Activated CD4-positive, alpha-beta T cell treated with anti-CD3 and anti-CD28 coated beads for 36 hours (primary cell): ENCODE results near the gene MCCC1. TPM values are rescaled to one million over a fixed set of nuclear protein-coding genes. Genes with fewer than 3 reads are reported as not detected.
"Not testable (repeated sequence)": the region's sequence is repeated elsewhere in the genome, so short reads cannot be mapped to it uniquely, and the experiment has no call there.

ENCODE experiments used
- ATAC-seq: fragments of 200-7000 bp; cut with Tn5 transposase; one replicate; pipeline ENCODE4 v1.10.0; 2021; ENCODE audit warnings: mild to moderate bottlenecking, moderate library complexity
- CTCF ChIA-PET: fragments of 350-600 bp; sonication (Branson Sonifier 250); formaldehyde crosslinking; loops from one replicate; lab custom pipeline; 2021; ENCODE audit warnings: antibody characterized with exemption; lab: Charles Lee
- POLR2A ChIA-PET: fragments of 350-600 bp; sonication (Branson Sonifier 250); formaldehyde crosslinking; loops from one replicate; lab custom pipeline; 2021; ENCODE audit warnings: antibody characterized with exemption, inconsistent platforms; lab: Charles Lee
- DNase-seq: peaks from one replicate; pipeline ENCODE4 v3.0.0-alpha.2; 2020
- H3K27ac Mint-ChIP-seq: one replicate; pipeline ENCODE4 v1.8.0; 2021; ENCODE audit warnings: mixed read lengths
- H3K27me3 Mint-ChIP-seq: one replicate; pipeline ENCODE4 v1.8.0; 2021; ENCODE audit warnings: mixed read lengths
- H3K36me3 Mint-ChIP-seq: one replicate; pipeline ENCODE4 v1.8.0; 2021; ENCODE audit warnings: low read depth, mixed read lengths
- H3K4me1 Mint-ChIP-seq: one replicate; pipeline ENCODE4 v1.8.0; 2021; ENCODE audit warnings: mixed read lengths
- H3K4me3 Mint-ChIP-seq: one replicate; pipeline ENCODE4 v1.8.0; 2021; ENCODE audit warnings: mild to moderate bottlenecking, moderate library complexity, mixed read lengths
- H3K9me3 Mint-ChIP-seq: one replicate; pipeline ENCODE4 v1.8.0; 2021; ENCODE audit warnings: low read depth, mixed read lengths
- intact Hi-C, 2 experiments: fragments of 100-400 bp; cut with DNase I in 1 of 2; cut with micrococcal nuclease in 1 of 2; formaldehyde crosslinking; loops; one replicate each; pipeline versions ENCODE4 v1.14.2 to v1.15.1; 2022 to 2024; cut with DNase I, micrococcal nuclease
- total RNA-seq, 2 experiments: library from RNA; stranded (reverse); gene quantifications; one replicate each; pipeline ENCODE4 v1.2.3, GENCODE V29; 2021

MCCC1 gene
- total RNA-seq, 2 experiments from 2014 or later, result 22.0 to 31.1 TPM

- ChIA-PET POLR2A (no interaction called here), CTCF (interaction anchor here (1.0 kb wide), 1 partner anchor 86 kb away, joined by 3 read pairs; no protein-coding TSS in a partner anchor)
- no peak for ATAC-seq
- Mint-ChIP-seq H3K27me3 (no peaks in the 10 kb centered on the region), H3K4me1 (no peaks in the 10 kb centered on the region), H3K4me3 (no peak overlapping the region), H3K27ac (no peak overlapping the region), H3K36me3 (peaks cover 68% of the 10 kb centered on the region), H3K9me3 (peaks cover 10% of the 10 kb centered on the region)
- intact Hi-C loops, result no loop called here
- no peak for DNase-seq
These were observed 17.7 kb downstream of the MCCC1 start for GRCh38 chr3:183081459-183082183.

DNA sequence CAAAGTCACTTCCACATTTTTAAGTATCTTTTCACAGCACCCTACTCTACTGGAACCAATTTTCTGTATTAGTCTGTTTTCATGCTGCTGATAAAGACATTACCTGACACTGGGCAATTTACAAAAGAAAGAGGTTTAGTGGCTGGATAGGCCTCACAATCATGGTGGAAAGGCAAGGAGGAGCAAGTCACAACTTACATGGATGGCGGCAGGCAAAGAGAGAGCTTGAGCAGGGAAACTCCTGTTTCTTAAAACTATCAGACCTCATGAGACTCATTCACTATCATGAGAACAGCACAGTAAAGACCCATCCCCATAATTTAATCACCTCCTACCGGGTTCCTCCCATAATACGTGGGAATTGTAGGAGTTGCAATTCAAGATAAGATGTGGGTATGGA is 18.7 kb downstream of the MCCC1 start:
- H3K27ac Mint-ChIP-seq, result no peak overlapping the region
- DNase-seq, result no peak
- peaks cover 66% of the 10 kb centered on the region for H3K36me3 Mint-ChIP-seq
- peaks cover 10% of the 10 kb centered on the region for H3K9me3 Mint-ChIP-seq
- ATAC-seq, result no peak
- intact Hi-C loops, result no loop called here
- H3K4me3 Mint-ChIP-seq, result no peak overlapping the region
- no peaks in the 10 kb centered on the region for H3K4me1 Mint-ChIP-seq
- ChIA-PET CTCF (no interaction called here), POLR2A (no interaction called here)
- no peaks in the 10 kb centered on the region for H3K27me3 Mint-ChIP-seq

GRCh38 chr3:183074881-183075280 is 24.4 kb downstream of the MCCC1 start:
- peaks cover 57% of the 10 kb centered on the region for H3K36me3 Mint-ChIP-seq
- H3K9me3 Mint-ChIP-seq, result peaks cover 13% of the 10 kb centered on the region
- DNase-seq (no peak), ATAC-seq (no peak)
- CTCF ChIA-PET, result no interaction called here
- intact Hi-C loops, result no loop called here
- no peaks in the 10 kb centered on the region for H3K27me3 Mint-ChIP-seq
- H3K4me1 Mint-ChIP-seq, result peaks cover 14% of the 10 kb centered on the region
- no peak overlapping the region for H3K27ac Mint-ChIP-seq
- POLR2A ChIA-PET, result no interaction called here
- H3K4me3 Mint-ChIP-seq, result no peak overlapping the region

DNA sequence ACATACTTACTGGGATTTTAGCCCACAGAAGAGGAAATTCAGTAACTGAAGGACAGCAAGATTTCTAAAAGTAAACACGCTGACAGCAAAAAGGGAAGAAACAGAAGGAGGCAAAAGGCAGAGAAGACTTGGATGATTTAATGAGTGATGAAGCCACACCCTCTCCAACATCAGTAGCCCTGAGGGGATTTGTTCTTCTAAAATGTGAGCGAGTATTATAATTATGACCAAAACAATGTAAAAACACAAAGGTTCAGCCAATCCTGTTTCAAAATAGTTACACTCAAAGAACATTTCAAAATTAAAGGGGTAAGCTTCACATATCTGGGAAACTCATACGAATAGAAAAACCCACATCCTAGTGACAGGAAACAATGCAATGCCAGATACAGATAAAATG is 25.0 kb downstream of the MCCC1 start:
- H3K9me3 Mint-ChIP-seq, result peaks cover 12% of the 10 kb centered on the region
- no peak overlapping the region for H3K4me3 Mint-ChIP-seq
- DNase-seq (no peak), ATAC-seq (no peak)
- no peaks in the 10 kb centered on the region for H3K27me3 Mint-ChIP-seq
- intact Hi-C loops, result no loop called here
- peak overlapping the region; percentile 65 for H3K27ac Mint-ChIP-seq
- ChIA-PET POLR2A (no interaction called here), CTCF (no interaction called here)
- H3K36me3 Mint-ChIP-seq, result peaks cover 50% of the 10 kb centered on the region
- peaks cover 14% of the 10 kb centered on the region for H3K4me1 Mint-ChIP-seq

- peak; percentile 53 for ATAC-seq
- Mint-ChIP-seq H3K36me3 (peaks cover 46% of the 10 kb centered on the region), H3K4me1 (peaks cover 14% of the 10 kb centered on the region), H3K27me3 (no peaks in the 10 kb centered on the region), H3K9me3 (peaks cover 7% of the 10 kb centered on the region), H3K4me3 (no peak overlapping the region), H3K27ac (peak overlapping the region; percentile 65)
- ChIA-PET CTCF (no interaction called here), POLR2A (no interaction called here)
- intact Hi-C loops, result no loop called here
- DNase-seq, result no peak
These were observed 25.5 kb downstream of the MCCC1 start for GRCh38 chr3:183073839-183074238.

GRCh38 chr3:183070892-183071291 is 28.4 kb downstream of the MCCC1 start:
- Mint-ChIP-seq H3K27me3 (no peaks in the 10 kb centered on the region), H3K4me3 (no peak overlapping the region), H3K4me1 (peaks cover 14% of the 10 kb centered on the region), H3K36me3 (peaks cover 39% of the 10 kb centered on the region), H3K27ac (no peak overlapping the region), H3K9me3 (peaks cover 2% of the 10 kb centered on the region)
- DNase-seq, result no peak
- CTCF ChIA-PET, result interaction anchor here (0.6 kb wide), 2 partner anchors 32 to 303 kb away, joined by 4 read pairs; no protein-coding TSS in a partner anchor
- intact Hi-C loops, result no loop called here
- POLR2A ChIA-PET, result no interaction called here
- ATAC-seq, result no peak

DNA sequence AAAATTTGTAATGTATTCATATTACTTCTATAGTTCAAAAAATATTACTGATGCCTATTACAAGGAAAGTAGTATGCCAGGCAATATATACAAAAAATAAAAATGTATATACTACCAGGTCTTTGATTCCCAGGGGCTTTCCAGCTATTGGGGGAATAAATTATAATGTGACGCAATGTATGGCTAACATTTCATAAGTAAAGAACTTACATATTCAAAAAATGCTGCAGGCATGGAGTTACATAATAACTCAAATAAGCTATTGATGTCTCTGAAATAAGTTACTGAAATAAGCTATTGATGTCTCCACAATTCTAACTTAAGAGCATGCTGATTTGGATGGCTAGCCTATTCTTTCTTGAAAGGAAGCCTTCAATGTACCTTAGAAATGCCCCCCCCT is 30.2 kb downstream of the MCCC1 start:
- Mint-ChIP-seq H3K4me1 (peaks cover 5% of the 10 kb centered on the region), H3K27me3 (no peaks in the 10 kb centered on the region), H3K9me3 (no peaks in the 10 kb centered on the region), H3K36me3 (peaks cover 35% of the 10 kb centered on the region), H3K4me3 (no peak overlapping the region), H3K27ac (no peak overlapping the region)
- CTCF ChIA-PET, result interaction anchor here (1.2 kb wide), 1 partner anchor 26 kb away, joined by 3 read pairs; no protein-coding TSS in a partner anchor
- ATAC-seq, result no peak
- POLR2A ChIA-PET, result no interaction called here
- DNase-seq, result no peak
- intact Hi-C loops, result no loop called here

GRCh38 chr3:183066891-183067290 is 32.4 kb downstream of the MCCC1 start:
- H3K27ac Mint-ChIP-seq, H3K4me1 Mint-ChIP-seq, ATAC-seq, H3K4me3 Mint-ChIP-seq, H3K9me3 Mint-ChIP-seq, POLR2A ChIA-PET, H3K27me3 Mint-ChIP-seq, DNase-seq, intact Hi-C loops: not testable (repeated sequence)
- CTCF ChIA-PET, result interaction anchor here (0.6 kb wide), 1 partner anchor 644 kb away, joined by 3 read pairs; no protein-coding TSS in a partner anchor
- H3K36me3 Mint-ChIP-seq, result peaks cover 34% of the 10 kb centered on the region

GRCh38 chr3:183064475-183064874 is 34.8 kb downstream of the MCCC1 start:
- no peak for ATAC-seq
- peaks cover 34% of the 10 kb centered on the region for H3K36me3 Mint-ChIP-seq

GRCh38 chr3:183061391-183062172 is 37.7 kb downstream of the MCCC1 start:
- DNase-seq (no peak), ATAC-seq (no peak)
- peaks cover 23% of the 10 kb centered on the region for H3K36me3 Mint-ChIP-seq
- ChIA-PET POLR2A (no interaction called here), CTCF (no interaction called here)
- H3K27ac Mint-ChIP-seq, result no peak overlapping the region
- no peak overlapping the region for H3K4me3 Mint-ChIP-seq
- H3K27me3 Mint-ChIP-seq, result no peaks in the 10 kb centered on the region
- no peaks in the 10 kb centered on the region for H3K9me3 Mint-ChIP-seq
- H3K4me1 Mint-ChIP-seq, result peaks cover 2% of the 10 kb centered on the region
- intact Hi-C loops, result no loop called here

More at GRCh38 chr3:183064475-183064874, 34.8 kb downstream of the MCCC1 start:
- H3K4me3 Mint-ChIP-seq, result no peak overlapping the region
- POLR2A ChIA-PET, result no interaction called here
- intact Hi-C loops, result no loop called here
- no peak for DNase-seq
- no peaks in the 10 kb centered on the region for H3K9me3 Mint-ChIP-seq
- peaks cover 2% of the 10 kb centered on the region for H3K4me1 Mint-ChIP-seq
- no peak overlapping the region for H3K27ac Mint-ChIP-seq
- CTCF ChIA-PET, result no interaction called here
- H3K27me3 Mint-ChIP-seq, result no peaks in the 10 kb centered on the region

GRCh38 chr3:183058351-183058750 is 40.9 kb downstream of the MCCC1 start:
- intact Hi-C loops, result no loop called here

More at GRCh38 chr3:183058351-183058750, 40.9 kb downstream of the MCCC1 start:
- CTCF ChIA-PET, result no interaction called here
- H3K36me3 Mint-ChIP-seq, result peaks cover 10% of the 10 kb centered on the region
- ATAC-seq (no peak), DNase-seq (no peak)
- peaks cover 2% of the 10 kb centered on the region for H3K4me1 Mint-ChIP-seq
- POLR2A ChIA-PET, result no interaction called here
- no peak overlapping the region for H3K27ac Mint-ChIP-seq
- H3K4me3 Mint-ChIP-seq, result no peak overlapping the region
- H3K27me3 Mint-ChIP-seq, result no peaks in the 10 kb centered on the region
- H3K9me3 Mint-ChIP-seq, result no peaks in the 10 kb centered on the region
